ENCODE results near the gene VGLL2.

GRCh38 chr6:117264369-117264691 lies 1.0 kb upstream of the VGLL2 start:
- TF ChIP-seq CTCF (conservative IDR thresholded peaks at IDR 0.05; ENCODE audit: low read length) (no peak), EZH2phosphoT487 (IDR thresholded peaks at IDR 0.05; ENCODE audit: borderline replicate concordance) (no peak)

Data from Loucy (cell line).